Sigmoid colon (tissue), 4 donors: ENCODE results near the gene STK17B.
"Not testable (repeated sequence)": the region's sequence is repeated elsewhere in the genome, so short reads cannot be mapped to it uniquely, and the experiment has no call there.

Experiments
- CTCF ChIP-seq, 4 experiments: fragments of 450-650 bp in 3 of 4; fragments of 200-600 bp in 1 of 4; IDR thresholded peaks; one replicate each; pipeline ENCODE4 v1.5.1; 2016 to 2019; ENCODE audit warnings: antibody characterized with exemption in 4 of 4, mild to moderate bottlenecking in 3 of 4, moderate library complexity in 2 of 4
- EP300 ChIP-seq, 4 donors: sonication (generic); formaldehyde crosslinking; IDR thresholded peaks; one replicate each; pipeline ENCODE4 v1.6.1; 2017; ENCODE audit warnings: antibody characterized with exemption in 4 of 4
- POLR2AphosphoS5 ChIP-seq, 4 donors: sonication (generic); formaldehyde crosslinking; IDR thresholded peaks; one replicate each; pipeline ENCODE4 v1.6.1; 2017; ENCODE audit warnings: antibody characterized with exemption in 4 of 4

GRCh38 chr2:196089448-196089847 lies 81.9 kb downstream of the STK17B start:
- not testable (repeated sequence) for TF ChIP-seq EP300, CTCF, POLR2AphosphoS5 (IDR thresholded peaks at IDR 0.05)
